ENCODE results near the gene CCDC9.

The CCDC9 gene

DNA sequence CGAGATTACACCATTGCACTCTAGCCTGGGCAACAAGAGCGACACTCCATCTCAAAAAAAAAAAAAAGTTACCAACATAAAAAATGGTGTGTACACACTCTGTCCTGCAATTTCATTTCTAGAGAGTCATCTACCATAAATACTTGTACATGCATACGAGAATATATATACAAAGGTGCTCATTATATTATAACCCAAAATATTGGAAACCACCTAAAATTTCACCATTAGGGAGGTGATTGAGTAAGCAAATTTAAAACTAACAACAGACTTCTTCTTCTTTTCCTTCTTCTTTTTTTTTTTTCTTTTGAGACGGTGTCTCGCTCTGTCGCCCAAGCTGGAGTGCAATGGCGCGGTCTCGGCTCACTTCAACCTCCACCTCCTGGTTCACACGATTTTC lies 45.9 kb downstream of the CCDC9 start:
- H3K9ac ChIP-seq (ENCODE audit: low read length) = no peak overlapping the region
- H3K4me1 ChIP-seq (ENCODE audit: low read length) = peaks cover 26% of the 10 kb centered on the region
- H3K27me3 ChIP-seq (ENCODE audit: low read depth, low read length) = peaks cover 3% of the 10 kb centered on the region; the same call in 1 of the 2 replicates
- TF ChIP-seq, protein P1, sequence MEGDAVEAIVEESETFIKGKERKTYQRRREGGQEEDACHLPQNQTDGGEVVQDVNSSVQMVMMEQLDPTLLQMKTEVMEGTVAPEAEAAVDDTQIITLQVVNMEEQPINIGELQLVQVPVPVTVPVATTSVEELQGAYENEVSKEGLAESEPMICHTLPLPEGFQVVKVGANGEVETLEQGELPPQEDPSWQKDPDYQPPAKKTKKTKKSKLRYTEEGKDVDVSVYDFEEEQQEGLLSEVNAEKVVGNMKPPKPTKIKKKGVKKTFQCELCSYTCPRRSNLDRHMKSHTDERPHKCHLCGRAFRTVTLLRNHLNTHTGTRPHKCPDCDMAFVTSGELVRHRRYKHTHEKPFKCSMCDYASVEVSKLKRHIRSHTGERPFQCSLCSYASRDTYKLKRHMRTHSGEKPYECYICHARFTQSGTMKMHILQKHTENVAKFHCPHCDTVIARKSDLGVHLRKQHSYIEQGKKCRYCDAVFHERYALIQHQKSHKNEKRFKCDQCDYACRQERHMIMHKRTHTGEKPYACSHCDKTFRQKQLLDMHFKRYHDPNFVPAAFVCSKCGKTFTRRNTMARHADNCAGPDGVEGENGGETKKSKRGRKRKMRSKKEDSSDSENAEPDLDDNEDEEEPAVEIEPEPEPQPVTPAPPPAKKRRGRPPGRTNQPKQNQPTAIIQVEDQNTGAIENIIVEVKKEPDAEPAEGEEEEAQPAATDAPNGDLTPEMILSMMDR (IDR thresholded peaks at IDR 0.05; ENCODE audit: low read depth, low read length) = no peak
- H3K36me3 ChIP-seq (replicated peaks; ENCODE audit: low read depth, low read length) = no peaks in the 10 kb centered on the region
- H3K27ac ChIP-seq (ENCODE audit: low read length) = no peak overlapping the region
- H3K79me2 ChIP-seq (ENCODE audit: low read length) = no peaks in the 10 kb centered on the region
- no peaks in the 10 kb centered on the region for H4K20me1 ChIP-seq (ENCODE audit: insufficient read depth, low read length)
- no peak overlapping the region for H2AFZ ChIP-seq (ENCODE audit: low read depth, low read length)
- no peak overlapping the region for H3K4me2 ChIP-seq (ENCODE audit: low read length)
- no peaks in the 10 kb centered on the region for H3K9me3 ChIP-seq (ENCODE audit: insufficient read depth, low read length)
- no peak overlapping the region for H3K4me3 ChIP-seq (ENCODE audit: low read length)

DNA sequence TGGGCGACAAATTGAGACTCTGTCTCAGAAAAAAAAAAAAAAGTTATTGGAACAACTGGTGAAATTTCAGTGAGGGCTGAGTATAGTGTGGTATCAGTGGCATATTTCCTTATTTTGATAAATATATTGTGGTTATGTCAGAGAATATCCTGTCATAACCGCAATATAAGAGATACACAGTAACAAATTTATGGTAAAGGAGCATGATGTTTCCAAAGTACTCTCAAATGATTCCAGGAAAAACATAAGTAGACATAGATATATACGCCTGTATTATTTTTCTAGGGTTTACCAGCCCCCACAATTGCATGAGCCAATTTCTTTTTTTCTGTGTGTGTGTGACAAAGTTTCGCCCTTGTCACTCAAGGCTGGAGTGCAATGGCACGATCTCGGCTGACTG lies 47.6 kb downstream of the CCDC9 start:
- H3K27me3 ChIP-seq (ENCODE audit: low read depth, low read length) = peaks cover 5% of the 10 kb centered on the region; the same call in 1 of the 2 replicates
- H4K20me1 ChIP-seq (ENCODE audit: insufficient read depth, low read length) = no peaks in the 10 kb centered on the region
- H3K36me3 ChIP-seq (replicated peaks; ENCODE audit: low read depth, low read length) = no peaks in the 10 kb centered on the region
- no peak overlapping the region for H3K4me3 ChIP-seq (ENCODE audit: low read length)
- H2AFZ ChIP-seq (ENCODE audit: low read depth, low read length) = no peak overlapping the region
- peaks cover 26% of the 10 kb centered on the region for H3K4me1 ChIP-seq (ENCODE audit: low read length)
- H3K9me3 ChIP-seq (ENCODE audit: insufficient read depth, low read length) = no peaks in the 10 kb centered on the region
- H3K4me2 ChIP-seq (ENCODE audit: low read length) = no peak overlapping the region
- no peak overlapping the region for H3K27ac ChIP-seq (ENCODE audit: low read length)
- TF ChIP-seq EZH2phosphoT487 (IDR thresholded peaks at IDR 0.05; ENCODE audit: low read depth) = no peak
- TF ChIP-seq, protein P1 (IDR thresholded peaks at IDR 0.05; ENCODE audit: low read depth, low read length) = no peak
- H3K9ac ChIP-seq (ENCODE audit: low read length) = no peak overlapping the region
- no peaks in the 10 kb centered on the region for H3K79me2 ChIP-seq (ENCODE audit: low read length)

DNA sequence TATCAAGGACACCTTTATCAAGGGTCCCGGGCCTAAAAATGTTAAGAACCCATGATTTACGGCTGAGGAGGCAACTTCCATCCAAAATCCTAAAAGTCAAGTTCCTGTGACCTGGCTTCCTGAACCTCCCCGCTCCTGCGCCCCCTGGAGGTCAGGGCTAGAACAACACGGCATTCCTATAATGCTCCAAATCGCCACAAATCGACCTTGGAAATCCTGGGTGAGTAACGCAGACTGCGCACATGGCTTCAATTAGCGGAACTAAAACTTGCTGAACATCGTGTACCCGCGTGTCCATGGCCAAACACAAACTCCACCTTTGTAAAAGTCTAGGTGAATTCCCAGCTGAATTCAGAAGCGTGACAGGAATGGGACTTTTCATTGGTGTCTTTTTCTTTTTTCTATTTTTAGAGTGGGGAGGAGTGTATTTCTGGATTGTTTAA lies 49.0 kb downstream of the CCDC9 start:
- Histone ChIP-seq H3K9me3 (ENCODE audit: insufficient read depth, low read length) (no peaks in the 10 kb centered on the region), H2AFZ (ENCODE audit: low read depth, low read length) (peak overlapping the region; percentile 90), H3K27ac (ENCODE audit: low read length) (no peak overlapping the region), H3K4me2 (ENCODE audit: low read length) (peak overlapping the region; percentile 58), H4K20me1 (ENCODE audit: insufficient read depth, low read length) (no peaks in the 10 kb centered on the region), H3K4me1 (ENCODE audit: low read length) (peaks cover 16% of the 10 kb centered on the region), H3K79me2 (ENCODE audit: low read length) (no peaks in the 10 kb centered on the region), H3K36me3 (replicated peaks; ENCODE audit: low read depth, low read length) (no peaks in the 10 kb centered on the region), H3K4me3 (ENCODE audit: low read length) (peak overlapping the region; percentile 48), H3K27me3 (ENCODE audit: low read depth, low read length) (peaks cover 12% of the 10 kb centered on the region; the same call in 1 of the 2 replicates), H3K9ac (ENCODE audit: low read length) (no peak overlapping the region)
- TF ChIP-seq, protein P1 (IDR thresholded peaks at IDR 0.05; ENCODE audit: low read depth, low read length) = peak; percentile 99
- no peak for TF ChIP-seq EZH2phosphoT487 (IDR thresholded peaks at IDR 0.05; ENCODE audit: low read depth)

DNA sequence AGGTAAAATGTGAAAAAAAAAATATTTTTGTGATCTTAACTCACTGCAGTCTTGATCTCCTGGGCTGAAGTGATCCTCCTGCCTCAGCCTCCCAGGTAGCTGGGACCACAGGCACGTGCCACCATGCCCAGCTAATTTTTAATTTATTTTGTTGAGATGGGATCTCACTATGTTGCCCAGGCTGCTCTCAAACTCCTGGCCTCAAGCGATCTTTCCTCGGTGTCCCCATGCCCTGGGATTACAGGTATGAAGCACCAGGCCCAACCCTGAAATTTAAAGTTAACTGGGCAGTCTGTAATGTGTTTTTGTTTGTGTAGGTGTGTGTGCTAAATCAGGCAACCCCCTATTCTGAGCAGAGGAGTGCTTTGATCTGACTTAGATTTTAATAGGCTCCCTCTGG lies 50.0 kb downstream of the CCDC9 start:
- Histone ChIP-seq H2AFZ (ENCODE audit: low read depth, low read length) (no peak overlapping the region), H3K36me3 (replicated peaks; ENCODE audit: low read depth, low read length) (no peaks in the 10 kb centered on the region), H3K4me3 (ENCODE audit: low read length) (no peak overlapping the region), H3K9me3 (ENCODE audit: insufficient read depth, low read length) (no peaks in the 10 kb centered on the region), H3K79me2 (ENCODE audit: low read length) (no peaks in the 10 kb centered on the region), H3K4me2 (ENCODE audit: low read length) (no peak overlapping the region), H3K4me1 (ENCODE audit: low read length) (peaks cover 16% of the 10 kb centered on the region), H4K20me1 (ENCODE audit: insufficient read depth, low read length) (no peaks in the 10 kb centered on the region), H3K9ac (ENCODE audit: low read length) (no peak overlapping the region), H3K27ac (ENCODE audit: low read length) (no peak overlapping the region), H3K27me3 (ENCODE audit: low read depth, low read length) (peaks cover 12% of the 10 kb centered on the region; the same call in 1 of the 2 replicates)
- TF ChIP-seq EZH2phosphoT487 (IDR thresholded peaks at IDR 0.05; ENCODE audit: low read depth) = no peak

Measured in OCI-LY3 (cell line).